Subcutaneous adipose tissue (tissue), 4 donors: ENCODE measurements around the gene MTFP1. TPM values are rescaled to one million over a fixed set of nuclear protein-coding genes. Genes with fewer than 3 reads are reported as not detected.

ENCODE experiments used
- small RNA-seq: library from RNA; depleted of rRNA; stranded (forward); fragments of <200 nt; gene quantifications from one replicate; pipeline ENCODE3, GENCODE V24; 2016
- total RNA-seq, 4 donors: library from RNA; depleted of rRNA; stranded (reverse); fragments of >200 nt; gene quantifications; one replicate each; pipeline ENCODE4 v1.1.0, GENCODE V29; 2016
- TF ChIP-seq, protein P1 (sequence below): fragments of 450-650 bp; IDR thresholded peaks from one replicate; pipeline ENCODE4 v1.5.1; 2016; ENCODE audit warnings: low read depth, mild to moderate bottlenecking, control low read depth, antibody characterized with exemption, moderate library complexity

The MTFP1 gene
- total RNA-seq, 4 donors from 2014 or later, result 5.1 to 15.3 (median 8.1) TPM

DNA sequence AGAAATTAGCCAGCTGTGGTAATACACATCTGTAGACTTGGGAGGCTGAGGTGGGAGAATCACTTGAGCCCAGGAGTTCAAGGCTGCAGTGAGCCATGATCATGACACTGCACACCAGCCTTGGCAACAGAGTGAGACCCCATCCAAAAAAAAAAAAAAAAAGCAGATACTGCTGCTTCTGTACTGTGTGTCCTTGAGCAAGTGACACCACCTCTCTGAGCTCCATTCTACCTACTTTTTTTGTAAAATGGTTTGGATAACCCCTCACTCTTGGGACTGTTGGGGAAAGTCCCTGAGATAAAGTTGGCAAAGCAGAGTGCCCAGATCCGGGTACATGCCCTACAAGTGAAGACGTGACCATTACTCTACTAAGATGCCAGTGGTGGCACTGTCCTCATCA lies 43.6 kb downstream of the MTFP1 start:
- TF ChIP-seq, protein P1, sequence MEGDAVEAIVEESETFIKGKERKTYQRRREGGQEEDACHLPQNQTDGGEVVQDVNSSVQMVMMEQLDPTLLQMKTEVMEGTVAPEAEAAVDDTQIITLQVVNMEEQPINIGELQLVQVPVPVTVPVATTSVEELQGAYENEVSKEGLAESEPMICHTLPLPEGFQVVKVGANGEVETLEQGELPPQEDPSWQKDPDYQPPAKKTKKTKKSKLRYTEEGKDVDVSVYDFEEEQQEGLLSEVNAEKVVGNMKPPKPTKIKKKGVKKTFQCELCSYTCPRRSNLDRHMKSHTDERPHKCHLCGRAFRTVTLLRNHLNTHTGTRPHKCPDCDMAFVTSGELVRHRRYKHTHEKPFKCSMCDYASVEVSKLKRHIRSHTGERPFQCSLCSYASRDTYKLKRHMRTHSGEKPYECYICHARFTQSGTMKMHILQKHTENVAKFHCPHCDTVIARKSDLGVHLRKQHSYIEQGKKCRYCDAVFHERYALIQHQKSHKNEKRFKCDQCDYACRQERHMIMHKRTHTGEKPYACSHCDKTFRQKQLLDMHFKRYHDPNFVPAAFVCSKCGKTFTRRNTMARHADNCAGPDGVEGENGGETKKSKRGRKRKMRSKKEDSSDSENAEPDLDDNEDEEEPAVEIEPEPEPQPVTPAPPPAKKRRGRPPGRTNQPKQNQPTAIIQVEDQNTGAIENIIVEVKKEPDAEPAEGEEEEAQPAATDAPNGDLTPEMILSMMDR, result no peak

GRCh38 chr22:30470655-30471054 lies 45.1 kb downstream of the MTFP1 start:
- TF ChIP-seq, protein P1, result no peak

DNA sequence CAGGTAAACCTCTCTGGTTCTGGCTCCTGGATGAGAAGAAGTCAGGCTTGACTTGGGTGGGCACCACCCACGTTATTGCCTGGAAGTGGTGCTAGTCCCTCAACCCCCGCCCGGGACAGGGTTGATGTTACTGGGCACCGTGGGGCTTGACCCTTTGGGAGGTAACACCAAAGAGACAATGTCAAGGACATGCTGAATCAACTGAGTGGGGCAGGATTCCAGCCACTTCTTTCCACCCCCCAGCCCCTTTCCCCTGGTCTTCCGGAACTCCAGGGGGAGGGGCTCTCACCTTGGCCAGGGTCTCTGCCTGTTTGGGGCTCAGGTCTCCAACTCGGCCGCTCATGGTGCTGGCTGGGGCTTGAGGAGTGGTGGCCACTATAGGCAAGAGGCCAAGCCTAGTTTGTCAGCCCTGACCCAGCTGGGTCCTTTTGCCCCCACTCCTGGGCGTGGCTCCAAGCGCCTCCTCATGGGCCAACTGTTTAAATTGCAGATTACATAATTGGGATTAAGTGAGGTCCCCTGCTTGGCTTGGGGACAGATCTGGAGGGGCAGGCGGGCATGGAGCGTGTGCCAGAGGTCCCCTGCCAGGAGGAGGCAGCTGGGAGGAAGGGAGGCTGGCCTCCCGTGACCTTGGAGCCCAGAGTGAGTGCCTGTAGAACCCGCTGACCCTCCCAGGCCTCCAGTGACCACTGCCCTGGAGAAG lies 46.2 kb downstream of the MTFP1 start, which contains the start of gene SEC14L3:
TSS of gene SEC14L3 (minus strand) at position 402 of the 703 bp plus-strand sequence. CDS start at position 343, 59 bp downstream.
- TF ChIP-seq, protein P1, result no peak

GRCh38 chr22:30472994-30473720 lies 47.6 kb downstream of the MTFP1 start:
- TF ChIP-seq, protein P1, result no peak

DNA sequence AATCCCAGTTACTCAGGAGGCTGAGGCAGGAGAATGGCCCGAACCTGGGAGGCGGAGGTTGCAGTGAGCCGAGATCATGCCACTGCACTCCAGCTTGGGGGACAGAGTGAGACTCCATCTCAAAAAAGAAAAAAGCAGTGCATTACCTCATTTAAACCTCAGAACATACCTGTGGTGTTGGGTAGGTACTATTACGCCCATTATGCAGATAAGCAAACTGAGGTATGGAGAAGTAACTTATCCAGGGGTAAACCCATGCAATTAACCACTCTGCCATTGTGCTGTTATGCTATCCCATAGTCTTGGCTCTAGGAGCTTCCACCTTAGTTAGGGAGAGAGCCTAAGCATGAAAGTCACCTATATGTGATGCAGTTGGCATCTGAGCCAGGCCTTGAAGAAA lies 48.6 kb downstream of the MTFP1 start:
- TF ChIP-seq, protein P1, result no peak

- TF ChIP-seq, protein P1, result no peak
Observed at GRCh38 chr22:30474683-30475424, 49.3 kb downstream of the MTFP1 start.

Small RNA genes lying within 50 kb of the gene (small RNA-seq; reads per million reads assigned to genes)
- gene AC004832.3 (not detected), gene RNU6-564P (not detected)

Other genes starting within 250 kb of the MTFP1 start
- under 1 TPM in 2 of 4 donors, not detected in 2; 0.82 to 0.88 TPM for gene LIF, start 179.0 kb upstream of the MTFP1 start, total RNA-seq
- 1 to 10 TPM in 2 of 4 donors, under 1 TPM in 2; 0.82 to 7.3 (median 1.0) TPM for gene OSM, start 158.9 kb upstream of the MTFP1 start, total RNA-seq
- gene CASTOR1, start 136.3 kb upstream of the MTFP1 start, total RNA-seq, result 10 to 100 TPM in 2 of 4 donors, 1 to 10 TPM in 2; 8.5 to 26.9 (median 12.8) TPM
- gene TBC1D10A, start 98.8 kb upstream of the MTFP1 start, total RNA-seq, result 10 to 100 TPM; 13.9 to 43.1 (median 22.9) TPM
- gene SF3A1, start 68.9 kb upstream of the MTFP1 start, total RNA-seq, result 10 to 100 TPM; 51.8 to 81.0 (median 67.4) TPM
- 1 to 10 TPM; 1.0 to 4.7 (median 2.5) TPM for gene CCDC157, start 68.8 kb upstream of the MTFP1 start, total RNA-seq
- 10 to 100 TPM in 1 of 4 donors, 1 to 10 TPM in 3; 2.1 to 13.8 (median 9.0) TPM for gene RNF215, start 38.4 kb upstream of the MTFP1 start, total RNA-seq
- gene SEC14L2, start 28.8 kb upstream of the MTFP1 start, total RNA-seq, result 1 to 10 TPM in 3 of 4 donors, under 1 TPM in 1; 0.38 to 4.4 (median 3.0) TPM
- not detected for gene SEC14L3, start 46.2 kb downstream of the MTFP1 start, total RNA-seq
- not detected for gene SEC14L4, start 79.9 kb downstream of the MTFP1 start, total RNA-seq
- under 1 TPM in 1 of 4 donors, not detected in 3; 0.16 TPM for gene SEC14L6, start 121.0 kb downstream of the MTFP1 start, total RNA-seq
- 1 to 10 TPM in 1 of 4 donors, under 1 TPM in 1, not detected in 2; 0.66 to 1.0 TPM for gene GAL3ST1, start 148.9 kb downstream of the MTFP1 start, total RNA-seq
- gene PES1, start 166.1 kb downstream of the MTFP1 start, total RNA-seq, result 10 to 100 TPM; 26.0 to 69.5 (median 36.4) TPM
- gene TCN2, start 181.4 kb downstream of the MTFP1 start, total RNA-seq, result 100 to 1,000 TPM in 1 of 4 donors, 10 to 100 TPM in 3; 50.9 to 142 (median 59.0) TPM
- gene SLC35E4, start 210.0 kb downstream of the MTFP1 start, total RNA-seq, result 1 to 10 TPM; 2.4 to 5.4 (median 3.2) TPM
- gene DUSP18, start 242.1 kb downstream of the MTFP1 start, total RNA-seq, result 10 to 100 TPM in 1 of 4 donors, 1 to 10 TPM in 3; 3.8 to 13.1 (median 7.6) TPM